HG02981 (cell line): ENCODE data around the gene BARX2.

Experiments used
- ATAC-seq: cut with Tn5 transposase; IDR thresholded peaks from one replicate; pipeline ENCODE4 v1.9.1; 2021; ENCODE audit warnings: mild to moderate bottlenecking, moderate library complexity; ENCODE audit not compliant: unreplicated experiment

BARX2 gene

DNA sequence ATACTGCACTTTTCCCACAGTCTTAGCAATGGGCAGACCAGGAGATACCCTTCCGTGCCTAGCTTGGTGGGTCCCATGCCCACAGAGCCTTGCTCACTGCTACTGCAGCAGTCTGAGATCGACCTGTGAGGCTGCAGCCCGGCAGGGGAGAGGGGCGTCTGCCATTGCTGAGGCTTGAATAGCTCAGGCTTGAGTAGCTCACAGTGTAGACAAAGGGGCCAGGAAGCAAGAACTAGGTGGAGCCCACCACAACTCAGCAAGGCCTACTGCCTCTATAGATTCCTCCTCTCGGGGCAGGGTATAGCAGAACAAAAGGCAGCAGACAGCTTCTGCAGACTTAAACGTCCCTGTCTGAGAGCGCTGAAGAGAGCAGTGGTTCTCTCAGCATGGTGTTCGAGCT, 118.1 kb downstream of the BARX2 start:
- no peak for ATAC-seq
